MM.1S (cell line): ENCODE results near the gene CAND2.

Source experiments
- DNase-seq: peaks from one replicate; pipeline ENCODE4 v3.0.0-alpha.2; 2015
- H2AFZ ChIP-seq: fragments of 300-600 bp; sonication (generic); 2 replicates; pipeline ENCODE4 v1.6.0; 2016; ENCODE audit warnings: antibody characterized with exemption, low read length
- H3F3A ChIP-seq: fragments of 300-600 bp; sonication (generic); 2 replicates; pipeline ENCODE4 v1.6.1; 2016; ENCODE audit warnings: mild to moderate bottlenecking, antibody characterized with exemption, low read length, moderate library complexity, mixed read lengths; ENCODE audit not compliant: insufficient read depth
- H3K27ac ChIP-seq: fragments of 300-600 bp; sonication (generic); 2 replicates; pipeline ENCODE4 v1.5.1; 2016; ENCODE audit warnings: mild to moderate bottlenecking, low read length
- H3K27me3 ChIP-seq: fragments of 300-600 bp; sonication (generic); replicated peaks from 2 replicates; pipeline ENCODE4 v1.6.0; 2016; ENCODE audit warnings: low read length; ENCODE audit not compliant: insufficient read depth
- H3K36me3 ChIP-seq: fragments of 300-600 bp; sonication (generic); replicated peaks from 2 replicates; pipeline ENCODE4 v1.6.1; 2016; ENCODE audit warnings: mild to moderate bottlenecking, low read length, mixed read lengths; ENCODE audit not compliant: insufficient read depth
- H3K4me1 ChIP-seq: fragments of 300-600 bp; sonication (generic); 2 replicates; pipeline ENCODE4 v1.6.1; 2016; ENCODE audit warnings: low read length, mixed read lengths
- H3K4me2 ChIP-seq: fragments of 300-600 bp; sonication (generic); 2 replicates; pipeline ENCODE4 v1.6.0; 2016; ENCODE audit warnings: low read depth, low read length
- H3K4me3 ChIP-seq: fragments of 300-600 bp; sonication (generic); 2 replicates; pipeline ENCODE4 v1.5.1; 2016; ENCODE audit warnings: low read length, mixed read lengths
- H3K79me2 ChIP-seq: fragments of 300-600 bp; sonication (generic); 2 replicates; pipeline ENCODE4 v1.6.1; 2016; ENCODE audit warnings: mixed run types, low read length, mixed read lengths
- H3K9ac ChIP-seq: fragments of 300-600 bp; sonication (generic); 2 replicates; pipeline ENCODE4 v1.6.1; 2016; ENCODE audit warnings: low read length, mixed read lengths
- H3K9me2 ChIP-seq: fragments of 300-600 bp; sonication (generic); replicated peaks from 2 replicates; pipeline ENCODE4 v1.6.1; 2016; ENCODE audit warnings: mild to moderate bottlenecking, low read length, mixed read lengths; ENCODE audit not compliant: insufficient read depth
- H3K9me3 ChIP-seq: fragments of 300-600 bp; sonication (generic); replicated peaks from 2 replicates; pipeline ENCODE4 v1.6.1; 2016; ENCODE audit warnings: mild to moderate bottlenecking, low read length, mixed read lengths; ENCODE audit not compliant: insufficient read depth
- H4K20me1 ChIP-seq: fragments of 300-600 bp; sonication (generic); 2 replicates; pipeline ENCODE4 v1.6.1; 2016; ENCODE audit warnings: mild to moderate bottlenecking, low read length, moderate library complexity, mixed read lengths; ENCODE audit not compliant: insufficient read depth
- EZH2 ChIP-seq: fragments of 300-600 bp; sonication (generic); optimal IDR thresholded peaks from 2 replicates; pipeline ENCODE3; 2017; ENCODE audit warnings: low read depth, mild to moderate bottlenecking, antibody characterized with exemption, low read length, mixed read lengths
- EZH2phosphoT487 ChIP-seq: fragments of 300-600 bp; sonication (generic); IDR thresholded peaks from 2 replicates; pipeline ENCODE4 v1.6.1; 2018; ENCODE audit warnings: antibody characterized with exemption, low read length
- TF ChIP-seq, protein P1 (sequence below): fragments of 300-600 bp; sonication (generic); IDR thresholded peaks from 2 replicates; pipeline ENCODE4 v1.5.1; 2016; ENCODE audit warnings: antibody characterized with exemption, low read length, mixed read lengths

The CAND2 gene

DNA sequence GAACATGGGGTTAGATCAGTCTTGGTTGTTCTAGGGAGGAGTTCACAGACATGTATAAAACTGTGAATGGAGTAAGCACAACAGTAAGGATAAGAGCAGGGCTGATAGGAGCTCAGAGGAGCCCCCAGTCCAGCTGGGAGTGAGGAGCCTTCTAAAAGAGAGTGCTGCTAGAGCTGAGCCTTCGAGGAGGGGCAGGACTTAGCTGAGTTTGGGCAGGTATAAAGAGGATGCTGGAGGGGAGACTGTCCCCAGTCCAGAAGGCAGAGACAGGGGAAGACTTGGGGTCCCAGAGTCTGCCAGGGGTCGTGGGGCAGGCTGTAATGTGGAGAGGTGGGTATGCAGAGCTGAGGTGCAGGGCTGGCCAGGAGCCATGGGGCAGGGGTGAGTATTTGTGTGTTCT is 12.1 kb downstream of the CAND2 start:
- H3K27me3 ChIP-seq, result no peaks in the 10 kb centered on the region
- no peaks in the 10 kb centered on the region for H3F3A ChIP-seq
- H3K4me2 ChIP-seq, result no peak overlapping the region
- no peaks in the 10 kb centered on the region for H3K9me3 ChIP-seq
- no peak overlapping the region for H2AFZ ChIP-seq
- no peaks in the 10 kb centered on the region for H3K79me2 ChIP-seq
- no peaks in the 10 kb centered on the region for H4K20me1 ChIP-seq
- DNase-seq, result no peak
- TF ChIP-seq EZH2 (no peak), EZH2phosphoT487 (no peak)
- TF ChIP-seq, protein P1, sequence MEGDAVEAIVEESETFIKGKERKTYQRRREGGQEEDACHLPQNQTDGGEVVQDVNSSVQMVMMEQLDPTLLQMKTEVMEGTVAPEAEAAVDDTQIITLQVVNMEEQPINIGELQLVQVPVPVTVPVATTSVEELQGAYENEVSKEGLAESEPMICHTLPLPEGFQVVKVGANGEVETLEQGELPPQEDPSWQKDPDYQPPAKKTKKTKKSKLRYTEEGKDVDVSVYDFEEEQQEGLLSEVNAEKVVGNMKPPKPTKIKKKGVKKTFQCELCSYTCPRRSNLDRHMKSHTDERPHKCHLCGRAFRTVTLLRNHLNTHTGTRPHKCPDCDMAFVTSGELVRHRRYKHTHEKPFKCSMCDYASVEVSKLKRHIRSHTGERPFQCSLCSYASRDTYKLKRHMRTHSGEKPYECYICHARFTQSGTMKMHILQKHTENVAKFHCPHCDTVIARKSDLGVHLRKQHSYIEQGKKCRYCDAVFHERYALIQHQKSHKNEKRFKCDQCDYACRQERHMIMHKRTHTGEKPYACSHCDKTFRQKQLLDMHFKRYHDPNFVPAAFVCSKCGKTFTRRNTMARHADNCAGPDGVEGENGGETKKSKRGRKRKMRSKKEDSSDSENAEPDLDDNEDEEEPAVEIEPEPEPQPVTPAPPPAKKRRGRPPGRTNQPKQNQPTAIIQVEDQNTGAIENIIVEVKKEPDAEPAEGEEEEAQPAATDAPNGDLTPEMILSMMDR, result no peak
- H3K9ac ChIP-seq, result no peak overlapping the region
- H3K36me3 ChIP-seq, result no peaks in the 10 kb centered on the region
- H3K4me1 ChIP-seq, result no peaks in the 10 kb centered on the region
- H3K27ac ChIP-seq, result no peak overlapping the region
- no peaks in the 10 kb centered on the region for H3K9me2 ChIP-seq
- no peak overlapping the region for H3K4me3 ChIP-seq

DNA sequence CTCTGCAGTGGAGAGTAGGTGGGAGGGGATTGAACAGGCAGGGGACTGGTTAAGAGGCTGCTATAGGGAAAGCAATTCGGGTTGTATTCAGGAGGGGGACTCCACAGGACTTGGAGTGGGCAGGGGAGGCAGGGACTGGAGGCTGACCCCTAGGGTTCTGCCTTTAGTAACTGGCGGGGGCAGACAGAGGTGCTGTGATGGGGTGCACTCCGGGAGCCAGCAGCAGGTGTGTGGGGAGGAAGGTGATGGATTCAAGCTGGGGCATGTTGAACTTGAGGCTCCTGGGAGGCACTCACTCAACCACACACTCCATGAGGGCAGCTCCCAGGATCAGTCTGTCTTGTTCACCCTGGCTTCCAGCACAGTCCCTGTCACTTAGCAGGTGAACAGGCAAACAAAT is 12.5 kb downstream of the CAND2 start:
- DNase-seq, result no peak
- Histone ChIP-seq H3K4me2 (no peak overlapping the region), H3K79me2 (no peaks in the 10 kb centered on the region), H3K9me3 (no peaks in the 10 kb centered on the region), H3K9ac (no peak overlapping the region), H3K27me3 (no peaks in the 10 kb centered on the region), H3K4me1 (no peaks in the 10 kb centered on the region), H3K27ac (no peak overlapping the region), H3F3A (no peaks in the 10 kb centered on the region), H3K36me3 (no peaks in the 10 kb centered on the region), H4K20me1 (no peaks in the 10 kb centered on the region), H2AFZ (no peak overlapping the region), H3K9me2 (no peaks in the 10 kb centered on the region), H3K4me3 (no peak overlapping the region)
- TF ChIP-seq EZH2 (no peak), EZH2phosphoT487 (no peak)
- TF ChIP-seq, protein P1, result no peak

DNA sequence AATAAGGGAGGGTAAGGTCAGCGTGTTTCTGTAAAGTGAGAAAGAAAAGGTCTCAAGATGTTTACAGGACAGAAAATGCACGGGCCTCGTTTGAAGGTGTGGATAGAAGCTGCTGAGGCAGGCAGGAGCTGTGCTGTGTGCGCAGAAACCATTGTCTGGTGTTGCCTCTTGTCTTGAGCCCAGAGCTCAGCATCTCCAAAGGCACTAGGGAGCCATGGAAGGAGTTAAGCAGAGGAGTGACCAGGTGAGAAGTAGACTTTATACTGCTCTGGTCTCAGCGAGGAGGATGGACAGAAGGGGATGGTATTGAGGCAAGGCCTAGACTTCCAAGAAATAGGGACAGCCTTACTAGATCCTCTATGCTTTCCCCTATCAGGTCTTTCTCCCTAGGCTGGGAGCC is 13.0 kb downstream of the CAND2 start:
- Histone ChIP-seq H3K27ac (no peak overlapping the region), H2AFZ (no peak overlapping the region), H3K27me3 (no peaks in the 10 kb centered on the region), H3K4me2 (peak overlapping the region; percentile 40; the same call in 1 of the 2 replicates), H3K4me1 (no peaks in the 10 kb centered on the region), H4K20me1 (no peaks in the 10 kb centered on the region), H3K9me2 (no peaks in the 10 kb centered on the region), H3F3A (no peaks in the 10 kb centered on the region), H3K9ac (no peak overlapping the region), H3K79me2 (no peaks in the 10 kb centered on the region), H3K9me3 (no peaks in the 10 kb centered on the region), H3K4me3 (no peak overlapping the region), H3K36me3 (no peaks in the 10 kb centered on the region)
- no peak for DNase-seq
- TF ChIP-seq EZH2phosphoT487, result no peak
- TF ChIP-seq, protein P1, result no peak
- no peak for TF ChIP-seq EZH2
